OCI-LY1 (cell line): ENCODE data around the gene KDM4B.

Experiments used
- H2AFZ ChIP-seq: fragments of 200-600 bp; sonication (generic), shearing (Covaris generic); 2 replicates; pipeline ENCODE4 v1.6.0; 2014; ENCODE audit warnings: antibody characterized with exemption, mild to moderate bottlenecking, low read length
- H3F3A ChIP-seq: fragments of 200-600 bp; sonication (generic), shearing (Covaris generic); 2 replicates; pipeline ENCODE4 v1.6.0; 2014; ENCODE audit warnings: mild to moderate bottlenecking, antibody characterized with exemption, low read length, moderate library complexity; ENCODE audit not compliant: insufficient read depth
- H3K27ac ChIP-seq: fragments of 200-600 bp; sonication (generic); 2 replicates; pipeline ENCODE4 v1.5.1; 2014; ENCODE audit warnings: low read length, mixed run types, mild to moderate bottlenecking, low read depth; ENCODE audit not compliant: poor library complexity, severe bottlenecking
- H3K27me3 ChIP-seq: fragments of 200-600 bp; sonication (generic); 2 replicates; pipeline ENCODE4 v1.6.0; 2014; ENCODE audit warnings: antibody characterized with exemption, mild to moderate bottlenecking, low read length, moderate library complexity; ENCODE audit not compliant: insufficient read depth
- H3K36me3 ChIP-seq: fragments of 200-600 bp; sonication (generic); 2 replicates; pipeline ENCODE4 v1.6.1; 2014; ENCODE audit warnings: mild to moderate bottlenecking, antibody characterized with exemption, low read length, moderate library complexity, mixed read lengths; ENCODE audit not compliant: insufficient read depth
- H3K4me1 ChIP-seq: fragments of 200-600 bp; sonication (generic); 2 replicates; pipeline ENCODE4 v1.5.1; 2014; ENCODE audit warnings: mild to moderate bottlenecking, low read length, moderate library complexity; ENCODE audit not compliant: insufficient read depth, severe bottlenecking
- H3K4me2 ChIP-seq: fragments of 200-600 bp; sonication (generic), shearing (Covaris generic); 2 replicates; pipeline ENCODE4 v1.6.1; 2014; ENCODE audit warnings: low read length
- H3K4me3 ChIP-seq: fragments of 200-600 bp; sonication (generic); 2 replicates; pipeline ENCODE4 v1.5.1; 2014; ENCODE audit warnings: low read length, low read depth, mild to moderate bottlenecking, mixed read lengths; ENCODE audit not compliant: poor library complexity, severe bottlenecking
- H3K79me2 ChIP-seq: fragments of 200-600 bp; shearing (Covaris generic); 2 replicates; pipeline ENCODE4 v1.6.1; 2016; ENCODE audit warnings: mixed run types, low read length, mixed read lengths; ENCODE audit not compliant: insufficient read depth
- H3K9ac ChIP-seq: fragments of 200-600 bp; sonication (generic), shearing (Covaris generic); 2 replicates; pipeline ENCODE4 v1.6.1; 2014; ENCODE audit warnings: mild to moderate bottlenecking, low read length, mixed read lengths
- H3K9me2 ChIP-seq: fragments of 200-600 bp; sonication (generic), shearing (Covaris generic); 2 replicates; pipeline ENCODE4 v1.6.1; 2014; ENCODE audit warnings: low read depth, mild to moderate bottlenecking, low read length, mixed read lengths
- H3K9me3 ChIP-seq: fragments of 200-600 bp; shearing (Covaris generic); 2 replicates; pipeline ENCODE4 v1.6.1; 2014; ENCODE audit warnings: low read length, mixed read lengths
- H4K20me1 ChIP-seq: fragments of 200-600 bp; sonication (generic), shearing (Covaris generic); 2 replicates; pipeline ENCODE4 v1.6.0; 2016; ENCODE audit warnings: mild to moderate bottlenecking, low read length; ENCODE audit not compliant: insufficient read depth
- CTCF ChIP-seq: fragments of 200-600 bp; sonication (generic), shearing (Covaris generic); IDR thresholded peaks from 2 replicates; pipeline ENCODE4 v1.5.1; 2017; ENCODE audit warnings: mild to moderate bottlenecking, antibody characterized with exemption, low read length, moderate library complexity, mixed read lengths
- EZH2 ChIP-seq: fragments of 200-600 bp; sonication (generic), shearing (Covaris generic); IDR thresholded peaks from 2 replicates; pipeline ENCODE4 v1.8.0; 2017; ENCODE audit warnings: borderline replicate concordance, mixed run types, mild to moderate bottlenecking, antibody characterized with exemption, low read length, moderate library complexity, mixed read lengths

The KDM4B gene

DNA sequence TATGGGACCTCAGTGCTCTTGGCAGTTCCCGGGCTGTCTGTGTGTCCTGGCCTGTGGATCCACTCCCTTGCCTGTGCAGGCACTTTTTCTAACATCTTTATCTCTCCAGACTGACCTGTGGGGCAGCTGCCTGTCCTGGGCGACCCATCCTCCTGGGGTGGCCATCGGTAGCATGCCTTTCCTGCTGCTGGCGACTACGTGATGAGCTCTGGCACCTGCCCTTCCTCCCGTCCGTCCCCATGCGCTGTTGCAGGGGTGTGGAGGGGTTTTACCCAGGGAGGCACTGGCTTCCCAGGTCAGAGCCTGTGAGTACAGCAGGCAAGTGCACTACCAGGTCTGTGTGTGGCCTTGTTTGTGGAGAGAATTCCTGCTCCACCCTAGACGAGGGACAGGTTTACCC, 93.3 kb downstream of the KDM4B start:
- Histone ChIP-seq H3K4me1 (no peaks in the 10 kb centered on the region), H3K36me3 (peaks cover 31% of the 10 kb centered on the region), H3K9me3 (no peaks in the 10 kb centered on the region), H3K9ac (no peak overlapping the region), H3K4me2 (no peak overlapping the region), H3F3A (no peaks in the 10 kb centered on the region), H3K27ac (no peak overlapping the region), H4K20me1 (no peaks in the 10 kb centered on the region), H3K79me2 (no peaks in the 10 kb centered on the region), H3K4me3 (no peak overlapping the region), H3K9me2 (no peaks in the 10 kb centered on the region), H2AFZ (no peak overlapping the region), H3K27me3 (no peaks in the 10 kb centered on the region)
- TF ChIP-seq EZH2 (no peak), CTCF (no peak)

DNA sequence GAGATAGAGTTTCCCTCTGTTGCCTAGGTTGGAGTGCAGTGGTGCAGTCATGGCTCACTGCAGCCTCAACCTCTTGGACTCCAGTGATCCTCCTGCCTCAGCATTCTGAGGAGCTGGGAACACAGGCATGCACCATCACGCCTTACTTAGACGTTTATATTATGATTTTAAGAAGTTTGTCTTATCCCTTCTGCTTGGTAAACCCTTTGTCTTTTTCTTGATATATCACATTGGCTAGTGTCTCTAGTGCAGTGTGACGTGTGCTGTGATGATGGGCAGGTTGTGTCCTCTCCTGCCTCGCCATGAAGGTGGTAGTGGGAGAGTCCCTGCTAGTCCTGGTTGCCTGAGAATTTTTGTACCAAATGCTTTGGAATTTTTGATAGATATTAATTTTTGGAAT, 93.9 kb downstream of the KDM4B start:
- no peak overlapping the region for H3K4me3 ChIP-seq
- H3K9me2 ChIP-seq = no peaks in the 10 kb centered on the region
- no peaks in the 10 kb centered on the region for H3K27me3 ChIP-seq
- H3K27ac ChIP-seq = no peak overlapping the region
- H4K20me1 ChIP-seq = no peaks in the 10 kb centered on the region
- no peaks in the 10 kb centered on the region for H3K9me3 ChIP-seq
- H3K36me3 ChIP-seq = peaks cover 31% of the 10 kb centered on the region
- no peak overlapping the region for H2AFZ ChIP-seq
- no peaks in the 10 kb centered on the region for H3F3A ChIP-seq
- no peaks in the 10 kb centered on the region for H3K79me2 ChIP-seq
- no peak overlapping the region for H3K4me2 ChIP-seq
- no peak for TF ChIP-seq EZH2
- TF ChIP-seq CTCF = no peak
- no peaks in the 10 kb centered on the region for H3K4me1 ChIP-seq
- no peak overlapping the region for H3K9ac ChIP-seq

DNA sequence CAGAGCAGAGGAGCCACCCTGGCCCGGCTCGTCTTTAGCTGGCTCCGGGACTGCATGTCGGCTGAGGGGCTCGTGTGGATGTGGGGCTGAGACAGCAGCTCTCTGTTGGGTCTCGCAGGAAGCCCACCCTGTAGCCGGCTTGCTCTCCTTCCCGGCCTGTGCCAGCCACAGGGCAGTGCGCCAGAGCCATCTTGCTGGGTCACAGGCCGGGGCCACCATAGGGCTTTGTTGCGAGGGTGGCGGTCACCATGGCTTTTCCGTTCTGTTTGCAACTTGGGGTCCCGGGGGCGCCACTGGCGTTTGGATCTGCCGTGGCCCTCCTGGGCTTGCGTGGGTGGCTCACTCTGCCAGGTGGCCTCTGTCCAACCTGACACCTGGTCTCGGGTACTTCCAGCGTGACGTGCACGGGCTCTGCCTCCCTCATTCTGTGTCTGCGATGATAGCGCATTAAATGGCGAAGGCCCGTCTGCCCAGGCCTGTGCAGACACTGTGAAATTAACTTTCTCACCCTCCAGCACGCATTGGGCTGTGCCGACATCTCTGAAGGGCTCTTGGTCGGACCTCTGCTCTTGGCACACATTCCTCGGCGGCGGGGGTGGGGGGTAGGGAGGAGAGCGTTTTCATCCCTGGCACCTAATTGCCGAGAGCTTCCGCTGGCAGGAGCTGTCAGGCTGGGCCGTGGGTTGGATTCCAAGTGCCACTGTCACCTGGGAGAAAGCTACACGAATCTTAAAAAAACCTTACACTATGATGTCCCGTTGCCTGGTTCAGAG, 95.1 kb downstream of the KDM4B start:
- H3K4me1 ChIP-seq = no peaks in the 10 kb centered on the region
- no peaks in the 10 kb centered on the region for H3K9me2 ChIP-seq
- peaks cover 31% of the 10 kb centered on the region for H3K36me3 ChIP-seq
- H4K20me1 ChIP-seq = no peaks in the 10 kb centered on the region
- H3K4me3 ChIP-seq = no peak overlapping the region
- no peaks in the 10 kb centered on the region for H3F3A ChIP-seq
- H3K79me2 ChIP-seq = no peaks in the 10 kb centered on the region
- no peak overlapping the region for H3K9ac ChIP-seq
- no peaks in the 10 kb centered on the region for H3K9me3 ChIP-seq
- no peaks in the 10 kb centered on the region for H3K27me3 ChIP-seq
- H3K27ac ChIP-seq = no peak overlapping the region
- H3K4me2 ChIP-seq = no peak overlapping the region
- no peak overlapping the region for H2AFZ ChIP-seq
- TF ChIP-seq CTCF (no peak), EZH2 (no peak)
